Keratinocyte (primary cell): ENCODE measurements around the gene PGC. TPM values are rescaled to one million over a fixed set of nuclear protein-coding genes. Genes with fewer than 3 reads are reported as not detected.
A peak's percentile ranks its signal among the peaks of the same experiment; 100 is the strongest.

Experiments
- DNase-seq: peaks from one replicate; pipeline ENCODE4 v3.0.0-alpha.2; 2011; ENCODE audit warnings: low read depth, missing footprints, low spot score
- FAIRE-seq: peaks from 2 replicates; lab custom pipeline; 2011; peaks lifted over from hg19 to GRCh38; lab: Jason Lieb, UNC
- H2AFZ ChIP-seq: 2 replicates; pipeline ENCODE4 v1.6.0; 2012; ENCODE audit warnings: low read length, control low read depth, inconsistent platforms; ENCODE audit not compliant: control insufficient read depth
- H3K27ac ChIP-seq: 2 replicates; pipeline ENCODE4 v1.5.1; 2011; ENCODE audit warnings: low read length; ENCODE audit not compliant: control insufficient read depth, insufficient read depth
- H3K27me3 ChIP-seq: 3 replicates; pipeline ENCODE4 v1.6.0; 2011; ENCODE audit warnings: low read length; ENCODE audit not compliant: control insufficient read depth, insufficient read depth; ENCODE audit errors: extremely low read depth
- H3K36me3 ChIP-seq, 2 experiments: 2 replicates in 1 of 2; 3 replicates in 1 of 2; pipeline ENCODE4 v1.5.1; 2011; ENCODE audit warnings: low read length in 2 of 2, mild to moderate bottlenecking in 1 of 2; ENCODE audit not compliant: control insufficient read depth in 2 of 2, insufficient read depth in 2 of 2; ENCODE audit errors: extremely low read depth in 1 of 2
- H3K4me1 ChIP-seq: 3 replicates; pipeline ENCODE4 v1.5.1; 2011; ENCODE audit warnings: low read length; ENCODE audit not compliant: control insufficient read depth, insufficient read depth; ENCODE audit errors: extremely low read depth
- H3K4me2 ChIP-seq: 3 replicates; pipeline ENCODE4 v1.6.0; 2011; ENCODE audit warnings: low read depth, low read length; ENCODE audit not compliant: control insufficient read depth, insufficient read depth; ENCODE audit errors: extremely low read depth
- H3K4me3 ChIP-seq, 3 experiments: fragments of 200-600 bp in 1 of 3; sonication (generic) in 1 of 3; 2 replicates in 2 of 3; 3 replicates in 1 of 3; pipeline ENCODE4 v1.5.1; 2011 to 2016; ENCODE audit warnings: low read length in 3 of 3, mild to moderate bottlenecking in 3 of 3, control low read depth in 2 of 3, inconsistent platforms in 1 of 3, low read depth in 1 of 3, mixed read lengths in 1 of 3, mixed run types in 1 of 3, moderate library complexity in 1 of 3; ENCODE audit not compliant: control insufficient read depth in 2 of 3, insufficient read depth in 2 of 3; ENCODE audit errors: extremely low read depth in 1 of 3
- H3K79me2 ChIP-seq: 2 replicates; pipeline ENCODE4 v1.6.0; 2012; ENCODE audit warnings: low read length; ENCODE audit not compliant: control insufficient read depth, insufficient read depth
- H3K9ac ChIP-seq: 3 replicates; pipeline ENCODE4 v1.6.0; 2011; ENCODE audit warnings: low read length; ENCODE audit not compliant: control insufficient read depth, insufficient read depth; ENCODE audit errors: extremely low read depth
- H3K9me1 ChIP-seq: 3 replicates; pipeline ENCODE4 v1.6.0; 2011; ENCODE audit warnings: low read length; ENCODE audit not compliant: control insufficient read depth, insufficient read depth; ENCODE audit errors: extremely low read depth
- H3K9me3 ChIP-seq: 2 replicates; pipeline ENCODE4 v1.5.1; 2012; ENCODE audit warnings: low read depth, low read length; ENCODE audit not compliant: control insufficient read depth
- H4K20me1 ChIP-seq: 3 replicates; pipeline ENCODE4 v1.6.0; 2011; ENCODE audit warnings: low read length; ENCODE audit not compliant: control insufficient read depth, insufficient read depth; ENCODE audit errors: extremely low read depth
- EZH2 ChIP-seq: IDR thresholded peaks from one replicate; pipeline ENCODE4 v1.6.1; 2012; ENCODE audit warnings: inconsistent platforms, mild to moderate bottlenecking, low read length, moderate library complexity
- dilution Hi-C: fragments of 300-500 bp; cut with MboI; formaldehyde crosslinking; loops from one replicate; pipeline ENCODE4 v1.7.0; 2020; ENCODE audit warnings: low sequenced_read_pairs; ENCODE audit not compliant: extremely low pct_ligation_motif_present
- polyA plus RNA-seq, 5 experiments: library from polyadenylated mRNA; depleted of rRNA in 3 of 5; stranded (reverse) in 3 of 5; stranded (forward) in 1 of 5; unstranded in 1 of 5; fragments of >200 nt; gene quantifications; 1 replicate in 1 of 5; 2 replicates in 3 of 5; 3 replicates in 1 of 5; pipeline versions ENCODE4 v1.2.1 to v1.2.3, GENCODE V29; 2011 to 2012; ENCODE audit warnings: missing spikeins in 2 of 5, low read depth in 1 of 5, low replicate concordance in 1 of 5
- TF ChIP-seq, protein P1 (sequence below), 3 experiments: IDR thresholded peaks in 1 of 3; conservative IDR thresholded peaks in 1 of 3; optimal IDR thresholded peaks in 1 of 3; 2 replicates in 2 of 3; 3 replicates in 1 of 3; pipeline versions ENCODE3 to v1.5.1; 2011; ENCODE audit warnings: low read length in 3 of 3, mild to moderate bottlenecking in 3 of 3, moderate library complexity in 2 of 3, control low read depth in 1 of 3, inconsistent platforms in 1 of 3; ENCODE audit not compliant: insufficient read depth in 2 of 3; ENCODE audit errors: extremely low read depth in 1 of 3

The PGC gene
- polyA plus RNA-seq, 1 donor (not counting 4 experiments of a cell fraction or from before 2014, with no cell fraction given): not detected

GRCh38 chr6:41735427-41736185 lies 11.6 kb downstream of the PGC start, which contains the start of gene TFEB:
Gene TFEB (minus strand): TSS chr6:41735608. CDS start chr6:41691213, 44,395 bp downstream.
- Histone ChIP-seq H3K27me3 (no peaks in the 10 kb centered on the region), H3K27ac (no peak within 1 kb of the TSS), H3K4me2 (peak within 1 kb of the TSS; percentile 58), H3K9me1 (no peaks in the 10 kb centered on the region), H3K9ac (peak within 1 kb of the TSS; percentile 50), H3K4me1 (peaks cover 35% of the 10 kb centered on the region), H3K36me3 (no peaks in the 10 kb centered on the region), H4K20me1 (no peaks in the 10 kb centered on the region), H3K9me3 (no peaks in the 10 kb centered on the region), H3K4me3 (peak within 1 kb of the TSS; percentile 63 to 80 (median 69)), H2AFZ (peak within 1 kb of the TSS; percentile 63), H3K79me2 (no peaks in the 10 kb centered on the region)
- TF ChIP-seq EZH2: no peak
- TF ChIP-seq, protein P1, sequence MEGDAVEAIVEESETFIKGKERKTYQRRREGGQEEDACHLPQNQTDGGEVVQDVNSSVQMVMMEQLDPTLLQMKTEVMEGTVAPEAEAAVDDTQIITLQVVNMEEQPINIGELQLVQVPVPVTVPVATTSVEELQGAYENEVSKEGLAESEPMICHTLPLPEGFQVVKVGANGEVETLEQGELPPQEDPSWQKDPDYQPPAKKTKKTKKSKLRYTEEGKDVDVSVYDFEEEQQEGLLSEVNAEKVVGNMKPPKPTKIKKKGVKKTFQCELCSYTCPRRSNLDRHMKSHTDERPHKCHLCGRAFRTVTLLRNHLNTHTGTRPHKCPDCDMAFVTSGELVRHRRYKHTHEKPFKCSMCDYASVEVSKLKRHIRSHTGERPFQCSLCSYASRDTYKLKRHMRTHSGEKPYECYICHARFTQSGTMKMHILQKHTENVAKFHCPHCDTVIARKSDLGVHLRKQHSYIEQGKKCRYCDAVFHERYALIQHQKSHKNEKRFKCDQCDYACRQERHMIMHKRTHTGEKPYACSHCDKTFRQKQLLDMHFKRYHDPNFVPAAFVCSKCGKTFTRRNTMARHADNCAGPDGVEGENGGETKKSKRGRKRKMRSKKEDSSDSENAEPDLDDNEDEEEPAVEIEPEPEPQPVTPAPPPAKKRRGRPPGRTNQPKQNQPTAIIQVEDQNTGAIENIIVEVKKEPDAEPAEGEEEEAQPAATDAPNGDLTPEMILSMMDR (optimal IDR thresholded peaks at IDR 0.05 in 1 of 3, IDR thresholded peaks at IDR 0.05 in 1 of 3, conservative IDR thresholded peaks at IDR 0.05 in 1 of 3; ENCODE audit: extremely low read depth in 1 of 3, insufficient read depth in 2 of 3, low read length in 3 of 3): peak in 2 of 3 experiments; percentile 71 to 93
- FAIRE-seq (peak; percentile 73), DNase-seq (no peak)
- dilution Hi-C loops: no loop called here

DNA sequence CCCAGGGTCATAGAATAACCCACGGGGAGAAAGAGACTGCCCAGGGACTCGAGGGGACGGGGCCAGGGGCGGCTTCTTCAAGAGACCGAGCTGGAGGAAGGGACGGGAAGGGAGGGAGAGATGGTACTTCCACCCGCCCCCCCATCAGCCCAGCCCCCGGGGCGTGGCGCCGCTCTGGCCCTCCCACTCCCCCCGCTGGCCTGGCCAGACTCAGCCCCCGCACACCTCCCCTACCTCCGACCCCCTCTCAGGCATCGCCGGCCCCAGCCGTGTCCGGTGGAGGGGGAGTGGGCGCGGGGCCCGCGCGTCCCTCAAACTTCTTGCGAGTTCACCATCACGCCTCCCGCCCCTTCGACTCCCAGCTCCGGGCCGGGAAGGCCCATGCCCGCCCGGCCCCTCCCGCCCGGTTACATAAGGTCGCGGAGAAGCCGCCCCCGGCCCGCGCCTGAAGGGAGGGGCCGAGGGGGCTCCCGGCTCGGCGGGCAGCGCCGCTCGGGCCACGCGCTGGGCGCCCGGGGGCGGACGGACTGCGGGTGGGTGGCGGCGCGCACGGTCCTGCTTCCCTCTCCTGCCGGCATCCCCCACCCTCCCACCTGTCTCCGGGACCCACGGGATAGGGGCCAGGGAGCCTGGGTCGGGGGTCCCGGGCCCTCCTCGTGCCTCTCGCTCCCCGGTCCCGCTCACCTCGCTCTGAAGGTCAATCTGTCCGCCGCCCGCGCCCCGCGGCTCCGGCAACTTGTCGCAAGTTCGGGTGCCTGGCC lies 12.4 kb downstream of the PGC start:
- Histone ChIP-seq H3K9ac (peak overlapping the region; percentile 50), H2AFZ (peak overlapping the region; percentile 63), H3K79me2 (no peaks in the 10 kb centered on the region), H3K4me3 (peak overlapping the region; percentile 63 to 80 (median 69)), H3K4me1 (peaks cover 35% of the 10 kb centered on the region), H3K27me3 (no peaks in the 10 kb centered on the region), H3K4me2 (peak overlapping the region; percentile 54), H3K9me1 (no peaks in the 10 kb centered on the region), H3K36me3 (no peaks in the 10 kb centered on the region), H4K20me1 (no peaks in the 10 kb centered on the region), H3K9me3 (no peaks in the 10 kb centered on the region), H3K27ac (no peak overlapping the region)
- DNase-seq: no peak
- TF ChIP-seq, protein P1 (optimal IDR thresholded peaks at IDR 0.05 in 1 of 3, IDR thresholded peaks at IDR 0.05 in 1 of 3, conservative IDR thresholded peaks at IDR 0.05 in 1 of 3; ENCODE audit: extremely low read depth in 1 of 3, insufficient read depth in 2 of 3, low read length in 3 of 3): no peak
- TF ChIP-seq EZH2: no peak
- no peak for FAIRE-seq
- dilution Hi-C loops: no loop called here
